ENCODE measurements around the gene FAP. TPM values are rescaled to one million over a fixed set of nuclear protein-coding genes. Genes with fewer than 3 reads are reported as not detected.

FAP gene
- total RNA-seq, 2 experiments from 2014 or later: not detected

- no peak for DNase-seq
- H3K9me3 Mint-ChIP-seq: no peaks in the 10 kb centered on the region
- no peaks in the 10 kb centered on the region for H3K36me3 Mint-ChIP-seq
- peaks cover 1% of the 10 kb centered on the region for H3K4me1 Mint-ChIP-seq
- peaks cover 47% of the 10 kb centered on the region for H3K27me3 Mint-ChIP-seq
- H3K4me3 Mint-ChIP-seq: no peak overlapping the region
- no peak overlapping the region for H3K27ac Mint-ChIP-seq
Observed at GRCh38 chr2:162149466-162149865, 93.8 kb downstream of the FAP start.

GRCh38 chr2:162148956-162149355 is 94.3 kb downstream of the FAP start:
- Mint-ChIP-seq H3K9me3 (no peaks in the 10 kb centered on the region), H3K36me3 (no peaks in the 10 kb centered on the region), H3K27me3 (peaks cover 45% of the 10 kb centered on the region), H3K4me1 (peaks cover 1% of the 10 kb centered on the region), H3K27ac (no peak overlapping the region), H3K4me3 (no peak overlapping the region)
- DNase-seq: no peak

GRCh38 chr2:162143969-162144368 is 99.3 kb downstream of the FAP start:
- Mint-ChIP-seq H3K36me3 (no peaks in the 10 kb centered on the region), H3K4me1 (no peaks in the 10 kb centered on the region), H3K27ac (no peak overlapping the region), H3K9me3 (no peaks in the 10 kb centered on the region), H3K27me3 (peaks cover 20% of the 10 kb centered on the region), H3K4me3 (no peak overlapping the region)
- DNase-seq: no peak

DNA sequence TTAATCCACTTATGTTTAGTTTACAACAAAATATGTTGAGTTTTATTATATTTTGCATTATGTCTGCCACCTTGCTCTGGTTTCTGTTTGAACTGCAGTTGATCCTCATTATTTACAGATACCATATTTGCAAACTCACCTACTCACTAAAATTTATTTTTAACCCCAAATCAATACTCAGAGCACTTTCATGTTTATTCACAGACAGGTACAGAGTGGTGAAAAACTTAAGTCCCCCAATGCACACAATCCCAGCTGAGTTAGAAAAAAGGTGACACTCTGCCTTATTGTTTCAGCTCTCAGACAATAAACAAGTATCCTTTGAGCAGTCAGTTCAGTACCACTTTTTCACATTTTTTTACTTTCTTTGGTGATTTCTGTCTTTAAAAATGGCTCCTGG is 104.9 kb downstream of the FAP start:
- H3K4me1 Mint-ChIP-seq: no peaks in the 10 kb centered on the region

GRCh38 chr2:162127422-162127821 is 115.8 kb downstream of the FAP start:
- Mint-ChIP-seq H3K36me3 (no peaks in the 10 kb centered on the region), H3K9me3 (no peaks in the 10 kb centered on the region), H3K27me3 (no peaks in the 10 kb centered on the region), H3K4me3 (no peak overlapping the region), H3K4me1 (no peaks in the 10 kb centered on the region), H3K27ac (no peak overlapping the region)
- no peak for DNase-seq

More for the DNA sequence above, 104.9 kb downstream of the FAP start:
- Mint-ChIP-seq H3K27ac (no peak overlapping the region), H3K9me3 (no peaks in the 10 kb centered on the region), H3K27me3 (peaks cover 3% of the 10 kb centered on the region), H3K4me3 (no peak overlapping the region), H3K36me3 (no peaks in the 10 kb centered on the region)
- no peak for DNase-seq

DNA sequence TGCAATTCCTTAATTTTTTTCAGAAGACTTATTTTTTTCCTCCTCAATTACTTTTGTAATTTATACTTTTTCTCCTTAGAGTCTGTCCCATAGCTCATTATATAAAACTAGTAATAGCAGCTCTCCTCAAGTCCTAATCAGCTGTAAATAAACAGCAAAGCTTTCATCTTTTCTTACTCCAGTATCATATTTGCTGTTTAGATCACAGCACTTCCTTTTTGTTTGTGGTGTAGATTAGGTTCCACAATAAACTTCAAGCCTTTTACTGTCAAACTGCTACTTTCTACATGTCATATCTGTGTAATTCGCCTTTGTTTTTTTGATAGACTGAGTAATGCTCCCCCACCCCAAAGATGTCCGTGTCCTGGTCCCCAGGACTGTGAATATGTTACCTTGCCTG is 116.7 kb downstream of the FAP start:
- no peaks in the 10 kb centered on the region for H3K9me3 Mint-ChIP-seq
- H3K36me3 Mint-ChIP-seq: no peaks in the 10 kb centered on the region
- no peak overlapping the region for H3K27ac Mint-ChIP-seq
- H3K4me3 Mint-ChIP-seq: no peak overlapping the region
- no peaks in the 10 kb centered on the region for H3K4me1 Mint-ChIP-seq
- no peak for DNase-seq
- H3K27me3 Mint-ChIP-seq: no peaks in the 10 kb centered on the region

- no peaks in the 10 kb centered on the region for H3K4me1 Mint-ChIP-seq
- no peak for DNase-seq
- no peak overlapping the region for H3K4me3 Mint-ChIP-seq
- H3K36me3 Mint-ChIP-seq: no peaks in the 10 kb centered on the region
- no peaks in the 10 kb centered on the region for H3K9me3 Mint-ChIP-seq
- no peaks in the 10 kb centered on the region for H3K27me3 Mint-ChIP-seq
- no peak overlapping the region for H3K27ac Mint-ChIP-seq
Observed at GRCh38 chr2:162126111-162126519, 117.1 kb downstream of the FAP start.

- H3K27ac Mint-ChIP-seq: no peak overlapping the region
- no peaks in the 10 kb centered on the region for H3K36me3 Mint-ChIP-seq
Observed at GRCh38 chr2:162125138-162125537, 118.1 kb downstream of the FAP start.

DNA sequence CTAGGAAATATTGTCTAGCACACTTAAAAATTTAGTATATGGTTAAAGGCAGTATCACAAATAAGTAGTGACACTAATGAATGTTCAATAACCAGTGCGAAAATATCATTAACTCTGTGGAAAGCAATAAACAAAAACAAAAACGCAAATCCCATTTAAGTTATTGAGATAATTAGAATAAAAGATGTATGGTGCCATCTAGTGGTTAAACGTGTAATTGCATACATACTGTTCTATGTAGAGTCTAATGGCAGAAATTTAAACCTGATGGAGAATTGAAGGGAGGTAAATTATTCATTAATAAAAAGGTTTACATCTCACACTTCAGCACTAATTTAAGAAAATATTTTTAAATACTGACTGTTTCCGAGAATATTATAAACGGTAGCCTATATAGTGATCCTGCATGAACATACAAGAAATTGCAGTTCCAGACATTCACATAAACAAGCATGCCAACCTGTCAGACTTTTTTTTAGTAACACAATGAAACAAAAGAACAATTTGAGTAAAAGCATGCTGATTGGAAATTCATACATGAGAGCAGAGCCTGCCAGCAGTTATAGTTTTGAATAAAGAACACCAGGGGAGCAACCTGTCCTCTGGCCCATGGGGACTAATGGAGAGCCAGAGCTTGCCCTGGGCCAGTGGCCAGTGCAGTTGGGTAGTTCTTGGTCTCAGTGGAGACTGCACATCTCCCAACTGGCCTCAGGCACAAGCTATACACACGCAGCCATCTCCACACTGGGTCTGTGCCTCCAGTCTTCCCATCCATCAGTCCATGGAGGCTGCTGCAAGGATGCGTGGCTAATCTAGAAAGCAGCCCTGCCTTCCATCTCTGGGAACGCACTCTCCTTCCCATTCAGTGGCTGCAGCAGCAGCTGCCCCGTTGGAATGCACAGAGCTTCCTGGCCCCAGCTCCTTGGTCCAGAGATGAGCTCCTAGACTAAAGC is 119.2 kb downstream of the FAP start:
- no peak overlapping the region for H3K4me3 Mint-ChIP-seq
- H3K4me1 Mint-ChIP-seq: no peaks in the 10 kb centered on the region
- no peaks in the 10 kb centered on the region for H3K27me3 Mint-ChIP-seq
- H3K9me3 Mint-ChIP-seq: no peaks in the 10 kb centered on the region
- no peaks in the 10 kb centered on the region for H3K36me3 Mint-ChIP-seq
- no peak overlapping the region for H3K27ac Mint-ChIP-seq
- no peak for DNase-seq

More at GRCh38 chr2:162125138-162125537, 118.1 kb downstream of the FAP start:
- H3K27me3 Mint-ChIP-seq: no peaks in the 10 kb centered on the region
- H3K4me3 Mint-ChIP-seq: no peak overlapping the region
- DNase-seq: no peak
- no peaks in the 10 kb centered on the region for H3K9me3 Mint-ChIP-seq
- no peaks in the 10 kb centered on the region for H3K4me1 Mint-ChIP-seq

Other genes starting within 250 kb of the FAP start
- 10 to 100 TPM; 20.8 to 22.4 TPM for gene DPP4, start 169.2 kb downstream of the FAP start, total RNA-seq
- not detected for gene GCG, start 91.2 kb downstream of the FAP start, total RNA-seq
- 10 to 100 TPM; 35.9 to 36.8 TPM for gene IFIH1, start 75.2 kb upstream of the FAP start, total RNA-seq
- gene GCA, start 100.7 kb upstream of the FAP start, total RNA-seq: 10 to 100 TPM; 20.8 to 21.5 TPM